Measurements from ENCODE around the gene NKD1.

The NKD1 gene

DNA sequence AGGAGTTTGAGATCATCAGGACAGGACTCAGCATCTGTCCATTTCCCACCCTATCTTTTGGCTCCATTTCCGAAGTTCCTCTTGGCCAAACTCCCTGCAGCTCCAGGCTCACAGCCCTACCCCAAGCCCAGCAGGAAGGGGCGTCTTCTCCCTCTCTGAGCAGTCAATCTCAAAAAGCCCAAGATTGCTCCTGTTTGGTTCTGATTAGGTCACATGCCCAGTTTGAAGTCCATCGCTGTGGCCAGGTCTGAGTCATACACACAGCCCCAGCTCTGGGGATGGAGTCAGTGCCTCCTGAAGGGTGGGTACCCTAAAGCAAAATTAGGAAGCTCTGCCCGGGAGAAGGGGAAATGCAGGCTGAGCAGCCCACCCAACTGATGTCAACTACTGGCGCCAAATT, 109.0 kb downstream of the NKD1 start:
- DNase-seq, result no peak

DNA sequence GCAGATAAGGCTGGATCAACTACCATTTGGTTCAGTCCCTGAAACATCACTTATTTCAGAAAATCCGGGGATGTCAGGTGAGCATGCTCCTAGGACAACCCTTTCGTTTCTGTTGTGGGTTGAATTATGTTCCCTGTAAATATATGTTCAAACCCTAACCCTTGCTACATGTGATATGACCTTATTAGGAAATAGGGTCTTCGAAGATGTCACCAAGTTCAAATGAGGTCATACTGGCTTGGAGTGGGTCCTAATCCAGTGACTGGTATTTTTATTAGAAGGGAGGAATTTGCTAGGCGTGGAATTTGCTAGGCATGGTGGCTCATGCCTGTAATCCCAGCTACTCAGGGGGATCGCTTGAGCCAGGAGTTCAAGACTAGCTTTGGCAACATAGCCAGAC, 111.6 kb downstream of the NKD1 start:
- DNase-seq, result no peak

DNA sequence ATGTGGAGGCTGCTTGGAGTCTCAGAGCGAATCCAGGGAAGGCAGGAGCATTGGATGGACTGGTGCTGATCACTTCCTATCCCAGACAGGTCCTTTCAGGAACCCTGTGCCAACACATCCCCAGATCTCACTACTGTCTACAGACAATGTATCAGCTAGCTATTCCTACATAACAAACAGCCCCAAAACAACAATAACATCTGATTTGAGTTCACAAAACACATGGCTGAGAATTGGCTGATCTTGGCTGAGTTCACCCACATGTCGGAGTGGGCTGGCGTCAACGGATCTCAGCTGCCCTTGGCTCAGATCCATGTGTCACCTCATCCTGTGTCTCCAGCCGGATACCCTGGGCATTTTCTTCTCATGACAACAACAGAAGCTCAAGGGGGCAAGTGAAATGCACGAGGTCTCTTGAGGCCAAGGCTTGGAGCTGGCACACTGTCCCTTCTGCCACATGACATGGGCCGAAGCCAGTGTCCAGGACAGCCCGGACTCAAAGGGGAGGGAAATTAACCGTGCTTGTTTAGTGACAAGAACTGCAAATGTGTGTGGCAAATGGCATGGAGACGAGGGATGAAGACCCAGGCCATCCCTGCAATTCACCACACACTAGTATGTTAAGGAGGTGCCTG, 114.2 kb downstream of the NKD1 start:
- no peak for DNase-seq

DNA sequence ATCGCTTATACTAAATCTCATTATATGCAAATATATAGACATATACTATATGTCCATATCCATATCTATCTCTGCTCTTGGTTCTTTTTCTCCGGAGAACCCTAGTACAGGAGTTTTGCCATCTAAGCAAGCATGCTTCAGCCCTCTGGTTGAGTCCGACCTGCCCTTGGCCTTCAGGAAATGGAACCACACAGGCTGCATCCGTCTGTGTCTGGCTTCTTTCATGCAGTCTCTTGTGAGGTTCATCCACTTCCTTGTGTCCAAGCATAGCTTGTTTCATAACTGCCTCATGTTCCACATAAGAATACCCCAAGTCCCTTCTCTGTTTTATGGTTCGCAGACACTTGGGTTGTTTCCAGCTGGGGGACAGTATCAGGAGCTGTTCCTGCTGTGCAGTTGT, 116.1 kb downstream of the NKD1 start:
- DNase-seq, result no peak

DNA sequence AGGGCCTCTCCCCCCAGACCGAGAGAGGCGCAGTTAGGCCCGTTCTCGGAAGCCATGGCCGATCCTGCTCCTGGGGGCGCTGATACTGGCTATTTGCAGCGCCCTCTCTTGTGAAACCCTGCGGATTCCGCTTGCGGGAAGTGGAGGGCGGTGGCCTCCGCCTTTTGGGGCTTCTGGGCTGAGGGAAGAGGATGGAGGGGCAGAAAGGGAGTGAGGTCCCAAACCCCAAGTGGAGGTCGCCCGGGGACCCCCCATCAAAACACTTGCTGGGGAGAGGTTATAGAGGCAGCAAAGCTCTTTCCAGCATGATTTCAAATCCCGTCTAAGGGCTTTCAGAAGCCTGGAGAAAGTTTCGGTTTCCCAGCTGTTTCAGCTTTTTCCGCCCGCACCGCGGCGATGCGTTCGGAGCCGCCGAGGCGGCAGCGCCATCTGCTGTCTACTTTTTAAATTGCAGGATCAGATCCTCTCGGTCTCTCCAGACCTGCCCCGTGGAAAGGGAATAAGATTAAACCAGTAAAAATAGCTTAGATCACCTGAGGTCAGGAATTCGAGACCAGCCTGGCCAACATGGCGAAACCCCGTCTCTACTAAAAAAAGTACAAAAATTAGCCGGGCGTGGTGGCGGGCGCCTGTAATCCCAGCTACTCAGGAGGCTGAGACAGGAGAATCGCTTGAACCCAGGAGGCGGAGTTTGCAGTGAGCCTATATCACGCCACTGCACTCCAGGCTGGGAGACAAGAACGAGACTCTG, 117.1 kb downstream of the NKD1 start:
- DNase-seq, result peak; percentile 82

- peak; percentile 64 for DNase-seq
Measured at GRCh38 chr16:50666658-50667496, 118.7 kb downstream of the NKD1 start.

- DNase-seq, result no peak
Measured at GRCh38 chr16:50667497-50668367, 119.5 kb downstream of the NKD1 start.

DNA sequence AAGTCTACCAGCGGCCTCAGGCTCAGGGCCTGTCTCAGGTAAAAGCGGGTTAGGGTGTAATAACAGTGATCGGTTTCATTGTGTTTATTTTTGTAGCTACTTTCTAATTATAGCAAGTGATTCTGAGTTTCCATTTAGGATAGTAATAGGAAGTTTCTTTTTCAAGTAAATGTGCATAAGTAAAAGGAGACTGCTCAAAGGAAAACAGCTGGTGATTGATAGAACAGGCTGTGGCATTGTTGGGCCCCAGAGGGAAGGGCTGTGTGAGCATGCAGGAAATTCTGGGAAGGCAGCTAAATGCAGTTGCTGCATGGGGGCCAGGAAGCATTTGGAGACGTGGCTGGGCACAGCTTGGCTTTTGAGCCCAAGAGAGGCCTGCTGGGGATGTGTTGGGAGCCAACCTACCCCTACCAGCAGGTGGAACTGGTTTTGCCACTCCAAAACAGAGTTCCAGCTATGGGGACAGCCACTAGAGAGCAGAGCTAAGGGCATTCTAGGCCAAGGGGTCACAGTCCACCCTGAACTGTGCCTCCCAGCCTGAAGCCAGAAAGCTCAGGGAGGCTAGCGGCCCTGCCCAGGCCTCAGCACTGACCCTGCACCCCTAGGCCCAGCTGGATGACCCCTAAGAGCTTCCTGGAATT, 120.3 kb downstream of the NKD1 start:
- DNase-seq, result no peak

- DNase-seq, result no peak
Measured at GRCh38 chr16:50669741-50670140, 121.5 kb downstream of the NKD1 start.

DNA sequence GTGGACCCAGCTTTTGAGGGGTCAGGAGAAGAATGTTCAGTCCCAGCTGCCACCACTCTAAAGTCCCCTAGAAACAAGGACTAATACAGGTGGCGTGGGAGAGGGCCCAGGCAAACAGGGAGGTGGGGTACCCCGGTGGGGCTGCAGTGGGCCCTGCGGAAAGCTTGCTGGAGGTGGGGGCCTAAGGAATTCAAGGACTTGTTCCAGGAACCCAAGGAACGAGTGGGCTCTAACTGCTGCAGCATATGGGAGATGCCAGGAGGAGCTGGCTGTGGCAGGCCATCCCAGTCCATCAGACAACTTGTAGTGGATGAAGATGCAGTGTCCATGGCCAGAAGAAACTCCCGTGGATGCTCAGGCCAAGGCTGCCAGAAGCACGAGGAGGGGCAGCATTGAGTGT, 122.3 kb downstream of the NKD1 start:
- no peak for DNase-seq

GRCh38 chr16:50671644-50672260, 123.6 kb downstream of the NKD1 start:
- peak; percentile 58 for DNase-seq

DNA sequence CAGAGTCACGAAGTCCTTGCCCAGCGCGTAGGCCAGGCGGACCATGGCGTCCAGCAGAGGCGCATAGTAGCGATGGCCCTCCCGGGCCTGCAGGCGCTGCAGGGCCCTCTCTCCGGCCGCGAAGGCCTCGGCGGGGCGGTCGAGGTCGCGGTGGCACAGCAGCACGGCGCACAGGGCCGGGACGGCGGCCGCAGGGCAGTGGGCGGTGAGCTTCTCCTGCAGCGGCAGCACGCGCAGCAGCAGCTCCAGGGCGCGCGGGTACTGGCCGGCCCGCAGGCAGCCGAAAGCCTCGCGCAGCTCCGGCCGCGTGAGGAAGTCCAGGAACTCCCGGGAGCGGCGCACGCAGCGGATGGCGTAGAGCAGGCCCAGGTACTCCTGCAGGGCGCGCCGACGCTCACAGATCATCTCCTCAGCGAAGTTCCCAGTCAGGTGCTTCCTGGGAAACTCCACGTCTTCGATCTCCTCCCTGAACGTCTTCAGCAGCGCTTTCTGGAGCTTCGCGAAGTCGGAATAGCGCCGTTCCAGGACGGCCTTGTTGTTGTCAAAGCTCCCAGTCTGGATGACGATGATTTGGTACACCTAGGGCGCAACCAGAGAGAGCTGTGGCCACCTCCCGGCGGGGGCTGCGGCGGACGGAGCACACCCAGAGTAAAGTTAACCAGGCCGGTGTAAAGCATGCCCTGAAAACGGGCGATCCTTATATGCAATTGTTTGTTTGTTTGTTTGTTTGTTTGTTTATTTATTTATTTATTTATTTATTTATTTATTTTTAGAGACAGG, 125.5 kb downstream of the NKD1 start:
- DNase-seq, result no peak

DNA sequence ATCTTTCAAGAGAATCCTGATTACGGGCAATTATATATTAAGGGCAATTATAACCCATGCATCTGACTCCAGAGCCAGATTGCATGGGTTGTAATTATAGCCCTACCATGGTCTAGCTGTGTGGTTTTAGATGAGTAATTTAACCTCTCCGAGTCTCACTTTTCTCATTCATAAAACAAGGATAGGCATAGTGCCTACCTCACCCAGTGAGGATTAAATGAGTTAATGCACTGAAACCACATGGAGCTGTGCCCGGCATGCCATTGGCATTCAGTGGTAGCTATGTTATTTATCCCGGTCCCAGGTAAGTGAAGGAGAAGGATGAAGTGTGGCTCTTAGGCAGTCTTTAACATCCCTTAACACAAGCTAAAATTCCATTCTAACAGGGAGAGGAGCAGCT, 126.6 kb downstream of the NKD1 start:
- no peak for DNase-seq

GRCh38 chr16:50675686-50676610, 127.8 kb downstream of the NKD1 start:
- DNase-seq, result no peak

GRCh38 chr16:50676684-50677225, 128.6 kb downstream of the NKD1 start:
- DNase-seq, result no peak

GRCh38 chr16:50677351-50677750, 129.2 kb downstream of the NKD1 start:
- no peak for DNase-seq

DNA sequence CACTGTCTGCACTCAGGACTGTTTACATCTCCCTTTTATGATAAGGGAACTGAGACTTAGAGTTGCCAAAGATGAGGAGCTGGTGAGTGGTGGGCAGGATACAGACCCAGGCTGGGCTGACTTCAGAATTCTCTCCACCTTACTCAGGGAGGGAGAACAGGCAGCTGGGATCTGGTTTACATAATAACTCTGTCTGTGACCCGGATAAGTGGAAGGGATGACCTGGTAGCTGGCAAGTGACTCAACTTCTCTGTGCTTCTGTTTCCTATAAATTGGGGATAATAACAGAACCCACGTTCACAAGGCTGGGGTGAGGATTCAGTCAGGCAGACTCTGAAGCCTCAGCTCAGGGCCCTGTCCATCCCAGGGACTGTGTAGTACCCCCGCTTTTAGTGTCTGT, 130.3 kb downstream of the NKD1 start:
- no peak for DNase-seq

- no peak for DNase-seq
Measured at GRCh38 chr16:50679266-50679665, 131.1 kb downstream of the NKD1 start.

Measured in activated CD4-positive, alpha-beta T cell treated with anti-CD3 and anti-CD28 coated beads, Interleukin-2, amount 50 U/mL, for 16 hours (primary cell).